Neural cell (in vitro differentiated cells): ENCODE measurements around the gene RETN. TPM values are rescaled to one million over a fixed set of nuclear protein-coding genes. Genes with fewer than 3 reads are reported as not detected.

Experiments
- H2AFZ ChIP-seq: fragments of 200-600, 300-800 bp; sonication (generic), shearing (Covaris generic); 2 replicates; pipeline ENCODE4 v1.6.0; 2014; ENCODE audit warnings: low read depth, mild to moderate bottlenecking, antibody characterized with exemption, low read length, moderate library complexity
- H3F3A ChIP-seq: fragments of 200-600 bp; shearing (Covaris generic); 2 replicates; pipeline ENCODE4 v1.6.1; 2016; ENCODE audit warnings: mild to moderate bottlenecking, moderate library complexity, mixed read lengths, antibody characterized with exemption, low read length; ENCODE audit not compliant: insufficient read depth, poor library complexity, severe bottlenecking
- H3K27ac ChIP-seq: fragments of 200-600, 300-800 bp; sonication (generic), shearing (Covaris generic); 2 replicates; pipeline ENCODE4 v1.5.1; 2014; ENCODE audit warnings: mild to moderate bottlenecking, low read length, moderate library complexity
- H3K27me3 ChIP-seq: fragments of 300-800, 200-600 bp; sonication (generic), shearing (Covaris generic); 2 replicates; pipeline ENCODE4 v1.6.0; 2014; ENCODE audit warnings: mild to moderate bottlenecking, low read depth, low read length, moderate library complexity; ENCODE audit not compliant: insufficient read depth
- H3K36me3 ChIP-seq: fragments of 300-800, 200-600 bp; sonication (generic), shearing (Covaris generic); 2 replicates; pipeline ENCODE4 v1.5.1; 2014; ENCODE audit warnings: mild to moderate bottlenecking, antibody characterized with exemption, low read length, moderate library complexity; ENCODE audit not compliant: insufficient read depth
- H3K4me2 ChIP-seq: fragments of 300-800, 200-600 bp; sonication (generic), shearing (Covaris generic); 2 replicates; pipeline ENCODE4 v1.6.0; 2014; ENCODE audit warnings: mild to moderate bottlenecking, low read length
- H3K4me3 ChIP-seq: fragments of 300-800, 200-600 bp; sonication (generic), shearing (Covaris generic); 2 replicates; pipeline ENCODE4 v1.5.1; 2014; ENCODE audit warnings: mild to moderate bottlenecking, low read length, moderate library complexity
- H3K79me2 ChIP-seq: fragments of 200-600 bp; shearing (Covaris generic); replicated peaks from 2 replicates; pipeline ENCODE4 v1.6.0; 2014; ENCODE audit warnings: mild to moderate bottlenecking, low read length, moderate library complexity; ENCODE audit not compliant: insufficient read depth
- H3K9ac ChIP-seq: fragments of 300-800, 200-600 bp; sonication (generic), shearing (Covaris generic); 2 replicates; pipeline ENCODE4 v1.6.1; 2016; ENCODE audit warnings: mild to moderate bottlenecking, low read length, mixed read lengths
- H3K9me2 ChIP-seq: fragments of 200-600 bp; shearing (Covaris generic); 2 replicates; pipeline ENCODE4 v1.6.1; 2016; ENCODE audit warnings: mild to moderate bottlenecking, low read length, mixed read lengths; ENCODE audit not compliant: insufficient read depth
- H3K9me3 ChIP-seq: fragments of 200-600, 300-800 bp; sonication (generic), shearing (Covaris generic); 2 replicates; pipeline ENCODE4 v1.6.1; 2016; ENCODE audit warnings: mild to moderate bottlenecking, mixed run types, low read length, moderate library complexity, mixed read lengths
- H4K20me1 ChIP-seq: fragments of 200-600 bp; shearing (Covaris generic); 2 replicates; pipeline ENCODE4 v1.6.1; 2016; ENCODE audit warnings: mild to moderate bottlenecking, mixed run types; ENCODE audit not compliant: insufficient read depth
- CTCF ChIP-seq: fragments of 450-650 bp; IDR thresholded peaks from 2 replicates; pipeline ENCODE4 v1.5.1; 2014; ENCODE audit warnings: antibody characterized with exemption, mild to moderate bottlenecking, moderate library complexity; ENCODE audit not compliant: poor library complexity, severe bottlenecking
- EP300 ChIP-seq: fragments of 450-650 bp; conservative IDR thresholded peaks from 2 replicates; pipeline ENCODE4 v1.6.1; 2014; ENCODE audit warnings: antibody characterized with exemption, mild to moderate bottlenecking, moderate library complexity; ENCODE audit not compliant: poor library complexity, severe bottlenecking
- EZH2 ChIP-seq: fragments of 200-600, 300-800 bp; shearing (Covaris generic), sonication (generic); IDR thresholded peaks from 2 replicates; pipeline ENCODE4 v1.6.1; 2014; ENCODE audit warnings: antibody characterized with exemption, low read length, borderline replicate concordance, mild to moderate bottlenecking; ENCODE audit not compliant: insufficient read depth, poor library complexity, severe bottlenecking
- MXI1 ChIP-seq: fragments of 450-650 bp; conservative IDR thresholded peaks from 2 replicates; pipeline ENCODE4 v1.6.1; 2014; ENCODE audit warnings: antibody characterized with exemption, mild to moderate bottlenecking; ENCODE audit not compliant: poor library complexity, severe bottlenecking
- POLR2AphosphoS5 ChIP-seq: IDR thresholded peaks from 2 replicates; pipeline ENCODE4 v1.6.1; 2012
- RAD21 ChIP-seq: fragments of 450-650 bp; conservative IDR thresholded peaks from 2 replicates; pipeline ENCODE4 v1.6.1; 2014; ENCODE audit warnings: antibody characterized with exemption, mild to moderate bottlenecking, moderate library complexity
- REST ChIP-seq: IDR thresholded peaks from 2 replicates; pipeline ENCODE4 v1.6.1; 2012; ENCODE audit warnings: borderline replicate concordance
- SMC3 ChIP-seq: fragments of 450-650 bp; conservative IDR thresholded peaks from 2 replicates; pipeline ENCODE4 v1.6.1; 2014; ENCODE audit warnings: antibody characterized with exemption, mild to moderate bottlenecking, moderate library complexity; ENCODE audit not compliant: poor library complexity
- TAF1 ChIP-seq: IDR thresholded peaks from 2 replicates; pipeline ENCODE4 v1.6.1; 2012; ENCODE audit warnings: low read depth
- polyA plus RNA-seq: library from polyadenylated mRNA; depleted of rRNA; stranded (reverse); fragments of >200 nt; gene quantifications from 2 replicates; pipeline ENCODE4 v1.2.3, GENCODE V29; 2014

Gene RETN
- polyA plus RNA-seq, 1 donor from 2014 or later = not detected

GRCh38 chr19:7692417-7693088 lies 23.7 kb downstream of the RETN start:
- Histone ChIP-seq H3K4me2 (no peak overlapping the region), H4K20me1 (no peaks in the 10 kb centered on the region), H3K9ac (no peak overlapping the region), H3K27me3 (no peaks in the 10 kb centered on the region), H3K9me3 (no peaks in the 10 kb centered on the region), H3K4me3 (no peak overlapping the region), H3F3A (no peaks in the 10 kb centered on the region), H3K27ac (no peak overlapping the region), H3K9me2 (no peaks in the 10 kb centered on the region), H3K36me3 (no peaks in the 10 kb centered on the region), H2AFZ (no peak overlapping the region), H3K79me2 (no peaks in the 10 kb centered on the region)
- no peak for TF ChIP-seq TAF1
- no peak for TF ChIP-seq RAD21
- no peak for TF ChIP-seq EZH2
- no peak for TF ChIP-seq REST
- TF ChIP-seq CTCF = no peak
- no peak for TF ChIP-seq SMC3
- no peak for TF ChIP-seq MXI1
- no peak for TF ChIP-seq EP300
- TF ChIP-seq POLR2AphosphoS5 = no peak

- no peaks in the 10 kb centered on the region for H3K9me3 ChIP-seq
- H3K4me2 ChIP-seq = no peak overlapping the region
- no peak overlapping the region for H3K4me3 ChIP-seq
- no peaks in the 10 kb centered on the region for H3K36me3 ChIP-seq
- H3K9ac ChIP-seq = no peak overlapping the region
- H2AFZ ChIP-seq = no peak overlapping the region
- no peaks in the 10 kb centered on the region for H3K9me2 ChIP-seq
- no peak overlapping the region for H3K27ac ChIP-seq
- TF ChIP-seq POLR2AphosphoS5 (no peak), CTCF (no peak), SMC3 (no peak), EP300 (no peak)
- no peaks in the 10 kb centered on the region for H3F3A ChIP-seq
- no peaks in the 10 kb centered on the region for H3K27me3 ChIP-seq
- H4K20me1 ChIP-seq = no peaks in the 10 kb centered on the region
- H3K79me2 ChIP-seq = no peaks in the 10 kb centered on the region
These were observed 25.6 kb downstream of the RETN start for GRCh38 chr19:7694499-7694898.
